WI38 (cell line): ENCODE measurements around the gene F12.

Experiments used
- H3K4me3 ChIP-seq: 2 replicates; pipeline ENCODE4 v1.5.1; 2011; ENCODE audit warnings: low read depth, mild to moderate bottlenecking, control low read depth, low read length
- CTCF ChIP-seq: IDR thresholded peaks from 2 replicates; pipeline ENCODE4 v1.5.1; 2012; ENCODE audit warnings: low read depth, mild to moderate bottlenecking, control low read depth, low read length

F12 gene

DNA sequence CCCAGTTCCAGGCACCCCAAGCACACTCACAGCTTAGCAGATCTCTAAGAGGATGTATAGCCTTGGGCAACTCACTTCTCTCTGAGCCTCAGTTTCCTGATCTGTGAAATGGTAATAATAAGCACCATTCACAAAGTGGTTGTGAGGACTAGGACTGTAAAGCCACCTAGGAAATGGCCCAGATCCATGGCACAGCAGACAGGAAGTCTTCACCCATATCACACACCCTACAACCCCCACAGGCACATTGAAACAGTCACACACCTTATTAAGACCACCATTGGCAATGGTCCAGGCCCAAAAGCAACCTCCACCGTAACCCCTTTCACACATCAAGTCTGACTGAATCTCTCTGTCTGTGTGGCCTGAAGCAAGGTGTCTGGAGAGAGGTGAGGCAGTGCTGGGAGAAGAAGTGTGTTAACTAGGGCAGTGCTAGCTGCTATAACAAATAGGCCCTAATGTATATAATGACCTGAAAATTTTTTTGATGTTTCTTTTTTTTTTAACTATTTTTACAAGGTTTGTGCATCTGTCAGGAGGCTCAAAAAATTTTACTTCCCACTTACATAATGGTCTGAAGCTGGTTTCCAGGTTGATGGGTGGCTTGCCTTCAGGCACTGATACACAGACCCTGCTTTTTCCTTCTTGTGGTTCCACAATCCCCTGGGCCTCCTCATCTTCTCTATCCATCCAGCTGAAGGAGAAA lies 54.0 kb downstream of the F12 start:
- no peak overlapping the region for H3K4me3 ChIP-seq
- TF ChIP-seq CTCF: no peak

- no peak for TF ChIP-seq CTCF
These were observed 54.7 kb downstream of the F12 start for GRCh38 chr5:177354711-177355110.

DNA sequence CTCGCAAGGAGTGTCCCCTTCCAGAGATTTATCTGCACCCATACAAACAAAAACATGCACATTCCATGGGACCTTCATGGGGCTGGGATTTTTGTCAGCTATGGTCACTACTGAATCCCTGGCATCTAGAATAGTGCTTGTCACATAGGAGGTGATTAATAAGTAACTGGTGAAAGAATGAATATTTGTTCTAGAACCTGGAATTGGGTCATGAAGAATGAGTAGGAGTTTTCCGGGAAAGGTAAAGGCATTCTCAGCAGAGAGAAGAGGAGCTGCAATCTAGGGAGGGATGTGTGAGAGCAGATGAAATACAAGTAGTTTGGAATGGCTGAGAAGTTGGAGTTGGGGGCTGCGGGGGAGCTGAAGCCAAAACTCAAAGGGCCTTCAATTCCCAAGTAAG lies 55.1 kb downstream of the F12 start:
- H3K4me3 ChIP-seq: no peak overlapping the region
- no peak for TF ChIP-seq CTCF

More at GRCh38 chr5:177354711-177355110, 54.7 kb downstream of the F12 start:
- no peak overlapping the region for H3K4me3 ChIP-seq

- H3K4me3 ChIP-seq: no peak overlapping the region
- TF ChIP-seq CTCF: no peak
These were observed 56.3 kb downstream of the F12 start for GRCh38 chr5:177353093-177353492.
